Testis (tissue), 3 donors: ENCODE data around the gene CDC42EP4. TPM values are rescaled to one million over a fixed set of nuclear protein-coding genes. Genes with fewer than 3 reads are reported as not detected.

Experiments used
- DNase-seq: peaks from one replicate; pipeline ENCODE4 v3.0.0-alpha.2; 2019
- H3K27ac ChIP-seq, 2 donors: fragments of 200-600 bp; sonication (generic); one replicate each; pipeline ENCODE4 v1.5.1; 2019
- H3K27me3 ChIP-seq: fragments of 200-600 bp; sonication (generic); one replicate; pipeline ENCODE4 v1.5.1; 2019
- H3K36me3 ChIP-seq: fragments of 200-600 bp; sonication (generic); one replicate; pipeline ENCODE4 v1.5.1; 2017; ENCODE audit warnings: low read depth; ENCODE audit errors: missing control alignments
- H3K4me1 ChIP-seq: fragments of 200-600 bp; sonication (generic); one replicate; pipeline ENCODE4 v1.5.1; 2019
- H3K4me3 ChIP-seq, 2 donors: fragments of 200-600 bp; sonication (generic); one replicate each; pipeline ENCODE4 v1.5.1; 2017 to 2019
- H3K9me3 ChIP-seq: fragments of 200-600 bp; sonication (generic); one replicate; pipeline ENCODE4 v1.5.1; 2017
- POLR2A ChIP-seq: fragments of 450-650 bp; IDR thresholded peaks from one replicate; pipeline ENCODE4 v1.6.1; 2017; ENCODE audit warnings: antibody characterized with exemption, mild to moderate bottlenecking, moderate library complexity
- WGBS, 2 donors: methylation state at CpG; one replicate each; pipeline ENCODE4 v1.1.5; 2018; 5-methylcytosine and 5-hydroxymethylcytosine counted together
- intact Hi-C: fragments of 100-400 bp; cut with DNase I; formaldehyde crosslinking; loops from one replicate; pipeline ENCODE4 v1.15.1; 2023; ENCODE audit warnings: low total_unique reads
- polyA plus RNA-seq: library from polyadenylated mRNA; stranded (reverse); fragments of 350-450 nt; fragmentation: Illumina TruSeq; extraction: RNeasy Lipid Tissue Mini Kit (QIAGEN cat#74804); gene quantifications from one replicate; pipeline ENCODE4 v1.2.3, GENCODE V29; 2014; ENCODE audit warnings: low read depth, low replicate concordance; ENCODE audit not compliant: insufficient read depth
- total RNA-seq, 2 donors: library from RNA; depleted of rRNA; stranded (reverse); fragments of >200 nt; gene quantifications; one replicate each; pipeline ENCODE4 v1.2.3, GENCODE V29; 2016
- TF ChIP-seq, protein P1 (sequence below), 3 experiments: fragments of 450-650 bp in 2 of 3; fragments of 200-600 bp in 1 of 3; sonication (generic) in 1 of 3; IDR thresholded peaks; one replicate each; pipeline ENCODE4 v1.5.1; 2016 to 2019; ENCODE audit warnings: antibody characterized with exemption in 3 of 3, mild to moderate bottlenecking in 2 of 3, moderate library complexity in 1 of 3

The CDC42EP4 gene
- total and polyA plus RNA-seq, 3 donors from 2014 or later: 55.9 to 140 (median 103) TPM

DNA sequence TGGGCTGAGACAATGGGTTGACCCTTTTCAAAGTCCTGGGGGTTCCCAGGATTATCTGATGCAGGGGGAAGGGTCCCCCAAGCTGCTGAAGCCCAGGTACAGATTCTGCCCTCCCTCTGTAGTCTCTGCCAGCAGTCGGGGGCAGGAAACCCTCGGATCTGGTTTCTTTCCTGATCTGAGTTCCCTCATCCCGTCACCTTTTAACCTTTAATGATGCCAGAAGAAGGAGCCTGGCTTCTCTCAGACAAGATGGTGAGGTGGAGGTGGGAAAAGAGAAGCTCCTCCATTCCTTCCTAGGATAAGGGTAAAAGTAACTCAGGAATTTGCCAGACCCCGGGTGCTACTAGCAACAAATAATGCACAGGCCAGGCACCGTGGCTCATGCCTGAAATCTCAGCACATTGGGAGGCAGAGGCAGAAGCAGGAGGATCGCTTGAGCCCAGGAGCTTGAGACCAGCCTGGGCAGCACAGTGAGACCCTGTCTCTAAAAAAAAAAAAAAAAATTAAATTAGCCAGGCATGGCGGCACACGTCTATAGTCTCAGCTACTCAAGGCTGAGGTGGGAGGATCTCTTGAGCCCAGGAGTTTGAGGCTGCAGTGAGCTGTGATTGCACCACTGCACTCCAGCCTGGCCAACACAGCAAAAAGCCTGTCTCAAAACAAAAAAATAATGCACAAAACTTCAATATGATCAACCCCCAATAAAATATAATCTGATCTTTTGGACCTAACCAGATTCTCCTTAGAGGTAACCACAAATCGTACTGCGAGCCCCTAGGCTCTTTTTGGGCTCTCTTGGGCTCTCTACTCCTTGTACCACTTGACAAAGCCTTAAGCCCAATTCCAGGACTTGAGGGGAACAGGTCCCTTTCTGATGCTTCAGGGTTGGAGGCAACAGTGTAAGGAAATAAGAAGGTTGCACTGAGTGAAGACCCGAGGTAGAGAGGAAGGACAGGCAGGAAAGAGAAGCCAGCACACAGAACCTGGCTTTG, 5.7 kb downstream of the CDC42EP4 start:
- no peaks in the 10 kb centered on the region for H3K27me3 ChIP-seq
- WGBS, 2 donors: 45 to 53% methylated on average over 11 of the region's 11 CpGs
- H3K9me3 ChIP-seq: no peaks in the 10 kb centered on the region
- no peak overlapping the region for H3K4me3 ChIP-seq
- TF ChIP-seq, protein P1, sequence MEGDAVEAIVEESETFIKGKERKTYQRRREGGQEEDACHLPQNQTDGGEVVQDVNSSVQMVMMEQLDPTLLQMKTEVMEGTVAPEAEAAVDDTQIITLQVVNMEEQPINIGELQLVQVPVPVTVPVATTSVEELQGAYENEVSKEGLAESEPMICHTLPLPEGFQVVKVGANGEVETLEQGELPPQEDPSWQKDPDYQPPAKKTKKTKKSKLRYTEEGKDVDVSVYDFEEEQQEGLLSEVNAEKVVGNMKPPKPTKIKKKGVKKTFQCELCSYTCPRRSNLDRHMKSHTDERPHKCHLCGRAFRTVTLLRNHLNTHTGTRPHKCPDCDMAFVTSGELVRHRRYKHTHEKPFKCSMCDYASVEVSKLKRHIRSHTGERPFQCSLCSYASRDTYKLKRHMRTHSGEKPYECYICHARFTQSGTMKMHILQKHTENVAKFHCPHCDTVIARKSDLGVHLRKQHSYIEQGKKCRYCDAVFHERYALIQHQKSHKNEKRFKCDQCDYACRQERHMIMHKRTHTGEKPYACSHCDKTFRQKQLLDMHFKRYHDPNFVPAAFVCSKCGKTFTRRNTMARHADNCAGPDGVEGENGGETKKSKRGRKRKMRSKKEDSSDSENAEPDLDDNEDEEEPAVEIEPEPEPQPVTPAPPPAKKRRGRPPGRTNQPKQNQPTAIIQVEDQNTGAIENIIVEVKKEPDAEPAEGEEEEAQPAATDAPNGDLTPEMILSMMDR (IDR thresholded peaks at IDR 0.05): no peak
- TF ChIP-seq POLR2A: no peak
- intact Hi-C loops: no loop called here
- no peak for DNase-seq
- H3K27ac ChIP-seq: peak overlapping the region; percentile 82 to 90
- peaks cover 68% of the 10 kb centered on the region for H3K4me1 ChIP-seq
- H3K36me3 ChIP-seq: no peaks in the 10 kb centered on the region

DNA sequence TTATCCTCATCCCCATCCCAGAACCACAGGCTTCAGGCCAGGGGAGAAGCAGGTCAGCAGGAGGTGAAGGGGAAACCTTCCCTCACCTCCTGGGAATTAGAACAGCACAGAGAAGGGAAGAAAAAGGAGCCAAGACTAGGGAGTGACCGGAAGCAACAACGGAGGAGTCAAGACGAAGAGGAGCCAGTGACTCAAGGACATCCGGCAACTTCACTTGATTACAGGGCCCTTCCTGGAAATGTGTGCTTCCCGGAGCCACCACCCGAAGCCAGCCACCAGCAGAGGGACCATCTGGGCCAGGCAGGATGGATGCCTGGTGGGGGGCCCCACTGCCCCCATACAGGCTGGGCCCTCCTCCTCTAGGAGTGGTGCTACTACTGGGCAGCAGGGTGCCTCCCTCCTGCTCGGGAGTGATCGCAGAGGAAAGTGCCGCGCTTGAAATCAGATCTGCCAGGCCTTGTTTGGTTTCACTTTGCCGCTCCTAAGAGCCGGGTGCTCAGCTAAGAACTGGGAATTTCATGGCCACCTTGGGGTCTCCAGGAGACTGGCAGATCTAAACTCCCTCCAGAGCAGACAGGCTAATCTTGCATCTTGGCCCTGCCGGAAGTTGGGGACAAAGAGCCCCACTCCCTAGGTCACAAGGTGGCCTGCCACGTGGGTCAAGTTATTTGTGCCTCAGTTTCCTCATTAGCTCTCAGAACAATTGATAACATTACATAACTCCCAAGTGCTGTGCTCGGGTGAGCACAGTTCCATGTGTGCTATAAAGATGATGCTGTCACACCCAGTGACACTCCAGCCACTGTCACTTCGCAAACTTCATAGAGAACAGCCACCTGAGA, 6.6 kb downstream of the CDC42EP4 start:
- peak; percentile 85 for DNase-seq
- WGBS, 2 donors: 25 to 30% methylated on average over 10 to 16 of the region's 16 CpGs
- H3K4me3 ChIP-seq: peak overlapping the region in 1 of 2 donors; percentile 39
- H3K36me3 ChIP-seq: no peaks in the 10 kb centered on the region
- TF ChIP-seq POLR2A: no peak
- TF ChIP-seq, protein P1 (IDR thresholded peaks at IDR 0.05): no peak
- H3K27ac ChIP-seq: peak overlapping the region; percentile 82 to 90
- intact Hi-C loops: no loop called here
- H3K4me1 ChIP-seq: peaks cover 76% of the 10 kb centered on the region
- H3K9me3 ChIP-seq: no peaks in the 10 kb centered on the region
- no peaks in the 10 kb centered on the region for H3K27me3 ChIP-seq

DNA sequence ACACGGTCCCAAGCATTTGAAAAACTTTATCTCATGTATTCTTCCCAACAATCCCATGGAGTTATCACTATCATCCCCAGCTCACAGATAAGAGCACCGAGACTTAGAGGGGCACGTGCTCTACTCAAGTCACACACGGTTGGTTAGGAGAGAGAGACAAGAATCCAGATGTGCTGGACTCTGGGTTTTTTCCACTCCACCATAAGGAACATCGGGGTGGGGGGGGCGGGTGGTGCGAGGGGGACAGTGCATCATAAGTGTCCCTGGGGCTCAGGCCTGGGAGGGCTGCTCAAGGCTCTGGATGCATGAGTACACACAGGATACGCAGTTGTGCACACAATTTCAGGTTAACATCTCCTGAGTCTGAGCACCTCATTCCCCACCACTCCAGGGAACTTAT, 7.4 kb downstream of the CDC42EP4 start:
- no peak for DNase-seq
- Histone ChIP-seq H3K4me1 (peaks cover 81% of the 10 kb centered on the region), H3K36me3 (no peaks in the 10 kb centered on the region), H3K27ac (peak overlapping the region; percentile 82 to 90), H3K27me3 (no peaks in the 10 kb centered on the region), H3K9me3 (no peaks in the 10 kb centered on the region), H3K4me3 (no peak overlapping the region)
- 22 to 66% methylated on average over 8 of the region's 8 CpGs for WGBS, 2 donors
- intact Hi-C loops: no loop called here
- TF ChIP-seq, protein P1 (IDR thresholded peaks at IDR 0.05): no peak
- no peak for TF ChIP-seq POLR2A

DNA sequence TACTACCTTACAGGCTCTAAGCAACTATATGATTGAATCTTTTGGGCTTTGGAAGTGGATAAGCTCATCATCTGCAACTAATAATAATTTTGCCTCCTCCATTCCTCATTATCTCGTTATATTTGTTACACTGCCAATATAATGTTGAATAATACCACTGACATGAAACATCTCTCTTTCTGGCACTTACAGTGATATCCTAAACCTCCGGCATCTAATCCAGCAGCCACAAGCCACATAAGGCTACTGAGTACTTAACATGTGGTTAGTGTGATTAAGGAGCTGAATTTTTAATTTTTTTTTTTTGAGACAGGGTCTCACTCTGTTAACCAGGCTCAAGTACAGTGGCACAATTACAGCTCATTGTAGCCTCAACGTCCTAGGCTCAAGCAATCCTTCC, 9.6 kb downstream of the CDC42EP4 start:
- peaks cover 84% of the 10 kb centered on the region for H3K4me1 ChIP-seq
- H3K4me3 ChIP-seq: no peak overlapping the region
- H3K27me3 ChIP-seq: no peaks in the 10 kb centered on the region
- no peaks in the 10 kb centered on the region for H3K36me3 ChIP-seq
- intact Hi-C loops: no loop called here
- no peak for DNase-seq
- H3K27ac ChIP-seq: no peak overlapping the region
- 40 to 49% methylated on average over 3 of the region's 3 CpGs for WGBS, 2 donors
- H3K9me3 ChIP-seq: no peaks in the 10 kb centered on the region
- no peak for TF ChIP-seq POLR2A
- TF ChIP-seq, protein P1 (IDR thresholded peaks at IDR 0.05): no peak
